ENCODE results near the gene COPS9.

DNA sequence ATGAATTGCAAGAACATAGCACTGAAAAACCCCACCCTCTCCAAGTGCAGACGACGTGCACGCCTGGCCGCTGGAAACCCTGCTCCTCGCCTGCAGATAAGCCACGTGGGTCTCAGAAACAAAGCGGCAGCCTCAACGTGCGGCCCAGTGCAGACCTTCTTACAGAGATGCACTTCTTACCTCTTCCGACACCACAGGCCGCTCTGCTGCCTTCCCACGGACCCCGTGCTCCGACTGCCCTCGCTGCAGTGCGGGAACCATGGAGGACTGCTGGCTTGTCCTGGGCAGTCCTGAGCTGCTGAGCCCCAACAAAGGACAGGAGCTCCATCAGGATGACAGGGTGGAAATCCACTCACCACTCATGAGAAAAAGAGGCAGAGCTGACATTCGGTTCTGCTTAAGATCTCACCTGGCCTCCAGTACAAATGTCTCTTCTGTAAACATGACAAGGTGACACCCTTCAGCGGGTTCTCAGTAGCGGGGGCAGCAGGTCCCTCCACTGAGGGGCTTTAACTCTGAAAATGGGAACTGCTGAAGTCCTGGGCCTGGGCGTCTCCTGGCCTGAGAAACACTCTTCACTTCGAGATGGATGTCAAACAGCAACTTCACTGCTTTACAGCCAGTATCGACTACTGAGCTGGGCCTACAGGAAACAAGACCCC is 6.2 kb downstream of the COPS9 start:
- TF ChIP-seq, protein P1, sequence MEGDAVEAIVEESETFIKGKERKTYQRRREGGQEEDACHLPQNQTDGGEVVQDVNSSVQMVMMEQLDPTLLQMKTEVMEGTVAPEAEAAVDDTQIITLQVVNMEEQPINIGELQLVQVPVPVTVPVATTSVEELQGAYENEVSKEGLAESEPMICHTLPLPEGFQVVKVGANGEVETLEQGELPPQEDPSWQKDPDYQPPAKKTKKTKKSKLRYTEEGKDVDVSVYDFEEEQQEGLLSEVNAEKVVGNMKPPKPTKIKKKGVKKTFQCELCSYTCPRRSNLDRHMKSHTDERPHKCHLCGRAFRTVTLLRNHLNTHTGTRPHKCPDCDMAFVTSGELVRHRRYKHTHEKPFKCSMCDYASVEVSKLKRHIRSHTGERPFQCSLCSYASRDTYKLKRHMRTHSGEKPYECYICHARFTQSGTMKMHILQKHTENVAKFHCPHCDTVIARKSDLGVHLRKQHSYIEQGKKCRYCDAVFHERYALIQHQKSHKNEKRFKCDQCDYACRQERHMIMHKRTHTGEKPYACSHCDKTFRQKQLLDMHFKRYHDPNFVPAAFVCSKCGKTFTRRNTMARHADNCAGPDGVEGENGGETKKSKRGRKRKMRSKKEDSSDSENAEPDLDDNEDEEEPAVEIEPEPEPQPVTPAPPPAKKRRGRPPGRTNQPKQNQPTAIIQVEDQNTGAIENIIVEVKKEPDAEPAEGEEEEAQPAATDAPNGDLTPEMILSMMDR (IDR thresholded peaks at IDR 0.05; ENCODE audit: low read depth, low read length) = no peak
- TF ChIP-seq, protein P2, sequence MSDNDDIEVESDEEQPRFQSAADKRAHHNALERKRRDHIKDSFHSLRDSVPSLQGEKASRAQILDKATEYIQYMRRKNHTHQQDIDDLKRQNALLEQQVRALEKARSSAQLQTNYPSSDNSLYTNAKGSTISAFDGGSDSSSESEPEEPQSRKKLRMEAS (IDR thresholded peaks at IDR 0.05; ENCODE audit: low read depth, low read length) = no peak
- TF ChIP-seq POLR2A (IDR thresholded peaks at IDR 0.05; ENCODE audit: extremely low read depth, insufficient read length) (no peak), MYC (IDR thresholded peaks at IDR 0.05; ENCODE audit: low read depth, low read length) (no peak)

All from NB4 (cell line).